ENCODE data around the gene NPY5R.

The NPY5R gene

DNA sequence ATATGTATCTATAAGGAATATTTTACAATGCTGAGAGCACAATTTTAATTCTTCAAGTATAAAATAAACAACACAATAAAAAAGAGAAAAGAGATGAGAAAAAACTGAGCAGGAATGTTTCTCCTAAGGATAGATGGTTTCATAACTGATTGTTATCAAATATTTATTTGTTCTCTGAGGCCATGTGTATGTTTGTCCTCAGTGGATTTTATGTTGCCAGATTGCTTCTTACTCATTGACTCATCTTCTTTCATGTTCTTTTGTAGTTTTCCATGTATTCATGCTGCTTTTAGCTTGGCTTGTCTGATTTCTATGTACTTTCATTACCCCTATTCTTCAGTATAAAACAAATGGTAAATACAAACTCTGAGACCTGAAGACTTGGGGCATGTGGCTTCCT lies 41.2 kb downstream of the NPY5R start:
- no peak for DNase-seq (ENCODE audit: low read depth)

DNA sequence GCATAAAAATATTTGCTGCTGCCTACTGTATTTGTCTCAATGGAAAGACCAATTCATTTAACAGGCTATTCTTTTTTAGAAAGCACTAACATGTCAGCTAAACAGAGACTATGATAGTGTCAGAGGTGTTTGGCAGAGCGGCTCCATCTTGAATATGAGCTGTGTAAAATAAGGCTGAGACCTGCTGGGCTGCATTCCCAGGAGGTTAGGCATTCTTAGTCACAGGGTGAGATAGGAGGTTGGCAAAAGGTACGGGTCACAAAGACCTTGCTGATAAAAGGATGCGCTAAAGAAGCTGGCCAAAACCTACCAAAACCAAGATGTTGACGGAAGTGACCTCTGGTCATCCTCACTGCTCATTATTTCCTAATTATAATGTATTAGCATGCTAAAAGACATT lies 41.8 kb downstream of the NPY5R start:
- DNase-seq (ENCODE audit: low read depth): no peak

DNA sequence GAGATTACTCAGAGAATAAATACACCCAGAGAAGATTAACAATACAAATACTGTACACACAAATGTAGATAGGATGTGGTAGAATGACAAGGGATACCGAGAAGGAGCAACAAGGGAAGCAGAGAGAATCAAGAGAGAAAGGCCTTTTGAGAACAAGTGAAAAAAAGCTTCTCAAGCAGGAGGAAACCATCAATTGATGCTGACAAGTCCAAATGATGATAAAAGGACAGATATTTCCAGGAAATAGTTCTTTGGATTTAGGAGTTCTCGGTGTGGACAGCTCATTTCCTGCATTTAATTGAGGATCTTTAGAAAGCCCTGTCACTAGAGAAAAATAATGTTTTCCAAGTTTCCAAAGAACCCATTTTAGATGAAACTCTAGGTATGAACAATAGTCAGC lies 48.1 kb downstream of the NPY5R start:
- no peak for DNase-seq (ENCODE audit: low read depth)

GRCh38 chr4:163392328-163392727 lies 48.6 kb downstream of the NPY5R start:
- no peak for DNase-seq (ENCODE audit: low read depth)

- DNase-seq (ENCODE audit: low read depth): no peak
Measured at GRCh38 chr4:163393471-163393870, 49.8 kb downstream of the NPY5R start.

GRCh38 chr4:163395055-163395454 lies 51.4 kb downstream of the NPY5R start:
- DNase-seq (ENCODE audit: low read depth): no peak

- DNase-seq (ENCODE audit: low read depth): no peak
Measured at GRCh38 chr4:163395758-163396157, 52.1 kb downstream of the NPY5R start.

GRCh38 chr4:163398238-163398637 lies 54.5 kb downstream of the NPY5R start:
- no peak for DNase-seq (ENCODE audit: low read depth)

- DNase-seq (ENCODE audit: low read depth): no peak
Measured at GRCh38 chr4:163400911-163401310, 57.2 kb downstream of the NPY5R start.
